Esophagus muscularis mucosa (tissue), 4 donors: ENCODE data around the gene RNF144A.

Experiments used
- EP300 ChIP-seq: sonication (generic); formaldehyde crosslinking; IDR thresholded peaks from one replicate; pipeline ENCODE4 v1.6.1; 2017; ENCODE audit warnings: antibody characterized with exemption
- POLR2A ChIP-seq: fragments of 450-650 bp; IDR thresholded peaks from one replicate; pipeline ENCODE4 v1.6.1; 2017; ENCODE audit warnings: antibody characterized with exemption, moderate library complexity, mild to moderate bottlenecking, low read depth
- POLR2AphosphoS5 ChIP-seq, 2 donors: sonication (generic); formaldehyde crosslinking; IDR thresholded peaks; one replicate each; pipeline ENCODE4 v1.6.1; 2017; ENCODE audit warnings: antibody characterized with exemption in 2 of 2
- TF ChIP-seq, protein P1 (sequence below), 3 experiments: fragments of 200-600 bp in 2 of 3; fragments of 450-650 bp in 1 of 3; sonication (generic) in 2 of 3; IDR thresholded peaks; one replicate each; pipeline ENCODE4 v1.5.1; 2017 to 2019; ENCODE audit warnings: antibody characterized with exemption in 3 of 3, mild to moderate bottlenecking in 2 of 3, moderate library complexity in 1 of 3

DNA sequence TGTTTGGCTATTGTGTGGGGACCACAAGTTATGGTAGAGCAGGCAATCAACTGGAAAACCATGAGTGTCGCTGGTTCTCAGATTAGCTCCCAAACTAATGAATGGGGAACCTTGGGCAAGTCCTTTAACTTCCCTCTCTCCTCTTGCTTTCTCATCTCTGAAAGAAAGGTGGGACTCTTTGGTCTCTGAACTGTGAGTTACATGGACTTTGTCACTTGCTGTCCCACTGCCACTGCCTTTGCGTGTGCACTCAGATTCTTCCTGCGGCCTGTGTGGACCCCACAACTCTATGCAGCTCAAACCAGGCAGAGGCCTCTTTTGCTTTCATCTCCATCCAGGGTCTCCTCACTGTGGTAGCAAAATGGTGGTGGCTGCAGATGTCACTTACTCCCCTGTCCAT lies 86.7 kb downstream of the RNF144A start:
- TF ChIP-seq, protein P1, sequence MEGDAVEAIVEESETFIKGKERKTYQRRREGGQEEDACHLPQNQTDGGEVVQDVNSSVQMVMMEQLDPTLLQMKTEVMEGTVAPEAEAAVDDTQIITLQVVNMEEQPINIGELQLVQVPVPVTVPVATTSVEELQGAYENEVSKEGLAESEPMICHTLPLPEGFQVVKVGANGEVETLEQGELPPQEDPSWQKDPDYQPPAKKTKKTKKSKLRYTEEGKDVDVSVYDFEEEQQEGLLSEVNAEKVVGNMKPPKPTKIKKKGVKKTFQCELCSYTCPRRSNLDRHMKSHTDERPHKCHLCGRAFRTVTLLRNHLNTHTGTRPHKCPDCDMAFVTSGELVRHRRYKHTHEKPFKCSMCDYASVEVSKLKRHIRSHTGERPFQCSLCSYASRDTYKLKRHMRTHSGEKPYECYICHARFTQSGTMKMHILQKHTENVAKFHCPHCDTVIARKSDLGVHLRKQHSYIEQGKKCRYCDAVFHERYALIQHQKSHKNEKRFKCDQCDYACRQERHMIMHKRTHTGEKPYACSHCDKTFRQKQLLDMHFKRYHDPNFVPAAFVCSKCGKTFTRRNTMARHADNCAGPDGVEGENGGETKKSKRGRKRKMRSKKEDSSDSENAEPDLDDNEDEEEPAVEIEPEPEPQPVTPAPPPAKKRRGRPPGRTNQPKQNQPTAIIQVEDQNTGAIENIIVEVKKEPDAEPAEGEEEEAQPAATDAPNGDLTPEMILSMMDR (IDR thresholded peaks at IDR 0.05): no peak
- TF ChIP-seq POLR2AphosphoS5 (IDR thresholded peaks at IDR 0.05): no peak
- TF ChIP-seq POLR2A: no peak
- no peak for TF ChIP-seq EP300
